PFSK-1 (cell line): ENCODE results near the gene BPIFA1.

Experiments
- FOXP2 ChIP-seq: optimal IDR thresholded peaks from 2 replicates; pipeline ENCODE3; 2011; ENCODE audit warnings: borderline replicate concordance, control low read depth, inconsistent platforms; ENCODE audit not compliant: insufficient read depth; ENCODE audit errors: extremely low read length, extremely low read depth
- POLR2AphosphoS5 ChIP-seq: IDR thresholded peaks from 2 replicates; pipeline ENCODE4 v1.6.1; 2012; ENCODE audit warnings: low read depth, mild to moderate bottlenecking, control low read depth, low read length, moderate library complexity
- SIN3A ChIP-seq: IDR thresholded peaks from 2 replicates; pipeline ENCODE4 v1.6.1; 2012; ENCODE audit warnings: mild to moderate bottlenecking, low read length, moderate library complexity, borderline replicate concordance; ENCODE audit not compliant: insufficient read depth
- TAF1 ChIP-seq: IDR thresholded peaks from 2 replicates; pipeline ENCODE4 v1.6.1; 2012; ENCODE audit warnings: low read length, control low read depth, borderline replicate concordance; ENCODE audit not compliant: insufficient read depth
- TF ChIP-seq, protein P1 (sequence below), 2 experiments: IDR thresholded peaks; 2 replicates each; pipeline versions ENCODE4 v1.6.1 to v1.8.0; 2011 to 2012; ENCODE audit warnings: low read depth in 2 of 2, low read length in 2 of 2, control low read depth in 1 of 2, inconsistent platforms in 1 of 2, mild to moderate bottlenecking in 1 of 2, moderate library complexity in 1 of 2; ENCODE audit not compliant: insufficient read depth in 1 of 2

Gene BPIFA1

DNA sequence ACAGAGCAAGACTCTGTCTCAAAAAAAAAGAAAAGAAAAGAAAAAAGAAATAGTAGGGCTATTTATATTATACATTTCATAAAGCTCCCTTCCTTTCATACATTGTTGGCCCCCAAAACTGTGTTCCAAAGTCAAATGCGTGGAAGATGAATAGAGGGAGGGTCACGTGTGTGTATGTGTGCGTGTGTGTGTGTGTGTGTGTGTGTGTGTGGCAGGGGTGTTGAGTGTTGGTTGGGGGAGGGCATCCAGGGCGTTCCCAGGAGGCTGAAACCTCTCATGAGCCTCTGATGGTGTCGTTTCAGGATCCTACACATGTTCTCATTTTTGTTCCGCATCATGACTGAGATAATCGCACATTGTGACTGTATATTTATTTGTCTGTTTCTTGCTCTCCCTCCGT, 39.4 kb downstream of the BPIFA1 start:
- TF ChIP-seq TAF1 = no peak
- TF ChIP-seq SIN3A = no peak
- no peak for TF ChIP-seq POLR2AphosphoS5
- no peak for TF ChIP-seq FOXP2
- TF ChIP-seq, protein P1, sequence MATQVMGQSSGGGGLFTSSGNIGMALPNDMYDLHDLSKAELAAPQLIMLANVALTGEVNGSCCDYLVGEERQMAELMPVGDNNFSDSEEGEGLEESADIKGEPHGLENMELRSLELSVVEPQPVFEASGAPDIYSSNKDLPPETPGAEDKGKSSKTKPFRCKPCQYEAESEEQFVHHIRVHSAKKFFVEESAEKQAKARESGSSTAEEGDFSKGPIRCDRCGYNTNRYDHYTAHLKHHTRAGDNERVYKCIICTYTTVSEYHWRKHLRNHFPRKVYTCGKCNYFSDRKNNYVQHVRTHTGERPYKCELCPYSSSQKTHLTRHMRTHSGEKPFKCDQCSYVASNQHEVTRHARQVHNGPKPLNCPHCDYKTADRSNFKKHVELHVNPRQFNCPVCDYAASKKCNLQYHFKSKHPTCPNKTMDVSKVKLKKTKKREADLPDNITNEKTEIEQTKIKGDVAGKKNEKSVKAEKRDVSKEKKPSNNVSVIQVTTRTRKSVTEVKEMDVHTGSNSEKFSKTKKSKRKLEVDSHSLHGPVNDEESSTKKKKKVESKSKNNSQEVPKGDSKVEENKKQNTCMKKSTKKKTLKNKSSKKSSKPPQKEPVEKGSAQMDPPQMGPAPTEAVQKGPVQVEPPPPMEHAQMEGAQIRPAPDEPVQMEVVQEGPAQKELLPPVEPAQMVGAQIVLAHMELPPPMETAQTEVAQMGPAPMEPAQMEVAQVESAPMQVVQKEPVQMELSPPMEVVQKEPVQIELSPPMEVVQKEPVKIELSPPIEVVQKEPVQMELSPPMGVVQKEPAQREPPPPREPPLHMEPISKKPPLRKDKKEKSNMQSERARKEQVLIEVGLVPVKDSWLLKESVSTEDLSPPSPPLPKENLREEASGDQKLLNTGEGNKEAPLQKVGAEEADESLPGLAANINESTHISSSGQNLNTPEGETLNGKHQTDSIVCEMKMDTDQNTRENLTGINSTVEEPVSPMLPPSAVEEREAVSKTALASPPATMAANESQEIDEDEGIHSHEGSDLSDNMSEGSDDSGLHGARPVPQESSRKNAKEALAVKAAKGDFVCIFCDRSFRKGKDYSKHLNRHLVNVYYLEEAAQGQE (IDR thresholded peaks at IDR 0.05; ENCODE audit: insufficient read depth in 1 of 2, low read depth in 2 of 2, low read length in 2 of 2) = no peak

DNA sequence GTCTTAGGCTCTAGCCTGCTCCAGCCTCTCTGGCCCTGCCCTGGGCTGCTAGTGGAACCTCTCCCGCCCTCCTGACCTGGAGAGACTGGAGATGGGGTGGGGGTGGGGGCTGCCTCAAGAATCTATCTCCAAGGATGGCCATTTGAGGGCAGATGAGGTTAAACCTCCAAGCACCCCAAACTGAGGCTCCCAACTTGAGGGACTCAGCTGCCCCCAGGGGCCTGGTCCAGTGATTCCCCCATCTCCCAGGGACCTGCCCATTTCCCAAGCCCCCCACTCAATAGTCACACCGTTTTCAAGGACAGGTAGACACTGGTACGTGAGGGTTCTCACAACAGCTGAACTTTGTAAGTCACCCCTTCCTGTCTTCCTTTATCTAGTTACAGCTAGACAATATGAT, 40.1 kb downstream of the BPIFA1 start:
- TF ChIP-seq SIN3A (no peak), POLR2AphosphoS5 (no peak), TAF1 (no peak), FOXP2 (no peak)
- TF ChIP-seq, protein P1 (IDR thresholded peaks at IDR 0.05; ENCODE audit: insufficient read depth in 1 of 2, low read depth in 2 of 2, low read length in 2 of 2) = no peak

DNA sequence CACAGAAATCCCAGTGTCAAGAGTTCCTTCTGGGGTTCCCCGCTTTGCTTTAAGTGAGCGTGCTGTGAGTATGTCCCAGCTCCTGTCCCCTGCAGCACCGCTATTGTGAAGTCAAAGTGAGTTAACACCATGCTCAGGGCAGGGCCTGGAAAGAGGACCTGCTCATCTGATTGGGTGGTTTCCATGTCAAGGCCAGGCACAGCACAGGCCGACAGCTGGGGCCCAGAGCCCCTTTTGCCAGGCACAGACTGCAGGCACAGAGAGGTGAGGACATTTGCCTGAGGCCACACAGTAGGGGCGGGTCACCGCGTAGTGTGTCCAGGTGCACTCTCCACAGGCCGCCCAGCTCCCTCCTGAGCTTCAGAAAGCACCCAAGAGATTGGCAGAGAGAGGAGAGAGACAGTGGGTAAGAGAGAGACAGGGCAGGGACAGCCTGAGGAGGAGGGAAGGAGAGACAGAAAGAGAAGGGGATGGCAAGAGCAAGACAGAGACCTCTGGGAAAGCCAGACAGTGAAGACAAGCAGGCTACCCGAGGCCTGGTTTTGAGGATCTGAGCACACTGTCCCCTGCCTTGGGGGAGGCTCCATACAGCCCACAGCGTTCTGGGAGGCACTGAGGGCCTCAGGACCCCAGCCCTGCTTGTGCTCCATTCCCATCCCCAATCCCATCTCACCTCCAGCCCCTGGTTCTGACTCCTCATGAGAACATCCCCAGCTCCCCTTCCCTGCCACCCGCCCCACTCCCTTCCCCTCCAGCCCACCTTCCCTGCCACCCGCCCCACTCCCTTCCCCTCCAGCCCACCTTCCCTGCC, 40.7 kb downstream of the BPIFA1 start:
- no peak for TF ChIP-seq FOXP2
- TF ChIP-seq TAF1 = no peak
- TF ChIP-seq POLR2AphosphoS5 = no peak
- no peak for TF ChIP-seq SIN3A
- TF ChIP-seq, protein P1 (IDR thresholded peaks at IDR 0.05; ENCODE audit: insufficient read depth in 1 of 2, low read depth in 2 of 2, low read length in 2 of 2) = no peak

DNA sequence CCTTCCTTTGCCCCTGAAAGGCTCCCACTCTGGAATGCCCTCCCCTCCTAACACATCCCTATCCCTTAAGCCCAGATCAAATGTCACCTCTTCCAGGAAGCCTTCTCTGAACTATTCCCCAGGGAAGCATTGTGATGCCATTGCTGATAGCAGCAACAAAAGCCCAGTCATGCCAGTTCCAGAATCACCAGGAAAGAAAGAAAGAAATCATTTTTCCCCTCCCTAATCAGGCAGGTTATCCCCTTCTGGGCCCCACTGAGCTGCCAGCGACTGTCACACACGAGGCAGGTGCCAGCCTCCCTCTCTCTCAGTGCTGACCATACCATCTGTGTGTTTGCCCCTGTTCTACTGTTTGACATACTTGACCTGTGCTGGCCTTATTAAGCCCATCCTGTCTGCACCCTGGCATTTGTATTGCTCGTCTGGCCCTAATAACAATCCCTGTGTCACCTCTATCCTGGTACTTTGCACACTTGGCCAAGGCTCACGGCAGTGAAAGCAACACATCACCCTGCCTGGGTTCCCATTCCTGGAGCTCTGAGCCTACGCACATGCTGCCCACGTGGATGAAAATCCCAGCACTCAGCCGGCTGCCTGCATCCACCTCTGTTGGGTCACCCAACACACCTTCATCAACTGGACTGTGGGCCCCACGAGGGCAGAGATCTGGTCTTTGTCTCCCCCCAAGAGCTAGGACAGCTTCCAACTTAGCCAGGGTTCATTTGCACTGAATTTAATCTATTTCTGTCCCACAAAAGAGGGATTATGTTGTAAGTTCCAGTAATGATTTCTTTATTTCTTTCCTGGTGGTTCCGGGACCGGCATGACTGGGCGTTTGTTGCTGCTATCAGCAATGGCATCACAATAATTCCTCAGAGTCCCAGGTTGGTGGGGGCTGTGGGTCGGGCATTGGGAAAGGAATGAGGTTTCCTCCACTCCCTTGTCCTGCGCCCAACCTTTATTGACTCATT, 42.0 kb downstream of the BPIFA1 start:
- no peak for TF ChIP-seq SIN3A
- TF ChIP-seq POLR2AphosphoS5 = no peak
- no peak for TF ChIP-seq TAF1
- no peak for TF ChIP-seq FOXP2
- TF ChIP-seq, protein P1 (IDR thresholded peaks at IDR 0.05; ENCODE audit: insufficient read depth in 1 of 2, low read depth in 2 of 2, low read length in 2 of 2) = no peak
